ENCODE measurements around the gene CYP2W1.
"Not testable (repeated sequence)": the region's sequence is repeated elsewhere in the genome, so short reads cannot be mapped to it uniquely, and the experiment has no call there.

The CYP2W1 gene

GRCh38 chr7:1029637-1030443 lies 46.9 kb downstream of the CYP2W1 start:
- DNase-seq = no peak

- DNase-seq = no peak
Measured at GRCh38 chr7:1030444-1031070, 47.6 kb downstream of the CYP2W1 start.

GRCh38 chr7:1031716-1032455 lies 48.9 kb downstream of the CYP2W1 start:
- no peak for DNase-seq

GRCh38 chr7:1032536-1033181 lies 49.7 kb downstream of the CYP2W1 start:
- DNase-seq = no peak

DNA sequence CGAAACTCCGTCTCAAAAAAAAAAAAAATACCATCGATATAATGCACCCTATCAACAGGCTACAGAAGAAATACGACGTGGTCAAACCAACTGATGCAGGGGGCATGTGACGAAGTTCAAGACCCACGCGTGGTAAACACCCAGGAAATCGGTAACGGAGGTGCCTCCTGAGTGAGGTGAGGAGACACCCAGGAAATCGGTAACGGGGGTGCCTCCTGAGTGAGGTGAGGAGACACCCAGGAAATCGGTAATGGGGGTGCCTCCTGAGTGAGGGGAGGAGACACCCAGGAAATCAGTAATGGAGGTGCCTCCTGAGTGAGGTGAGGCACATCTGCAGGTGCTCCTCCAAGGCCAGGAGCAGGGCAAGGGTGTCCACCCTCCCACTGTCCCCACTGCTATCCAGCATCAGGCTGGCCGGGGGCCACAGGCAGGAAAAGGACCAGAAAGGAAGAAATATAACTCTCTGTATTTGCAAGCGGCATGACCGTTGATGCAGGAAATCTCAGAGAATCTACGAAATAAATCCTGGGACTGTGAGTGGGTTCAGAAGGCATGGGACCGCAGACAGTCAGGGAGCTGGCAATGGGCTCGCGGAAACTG lies 50.7 kb downstream of the CYP2W1 start:
- no peak for DNase-seq

- not testable (repeated sequence) for DNase-seq
Measured at GRCh38 chr7:1034769-1035168, 51.8 kb downstream of the CYP2W1 start.

DNA sequence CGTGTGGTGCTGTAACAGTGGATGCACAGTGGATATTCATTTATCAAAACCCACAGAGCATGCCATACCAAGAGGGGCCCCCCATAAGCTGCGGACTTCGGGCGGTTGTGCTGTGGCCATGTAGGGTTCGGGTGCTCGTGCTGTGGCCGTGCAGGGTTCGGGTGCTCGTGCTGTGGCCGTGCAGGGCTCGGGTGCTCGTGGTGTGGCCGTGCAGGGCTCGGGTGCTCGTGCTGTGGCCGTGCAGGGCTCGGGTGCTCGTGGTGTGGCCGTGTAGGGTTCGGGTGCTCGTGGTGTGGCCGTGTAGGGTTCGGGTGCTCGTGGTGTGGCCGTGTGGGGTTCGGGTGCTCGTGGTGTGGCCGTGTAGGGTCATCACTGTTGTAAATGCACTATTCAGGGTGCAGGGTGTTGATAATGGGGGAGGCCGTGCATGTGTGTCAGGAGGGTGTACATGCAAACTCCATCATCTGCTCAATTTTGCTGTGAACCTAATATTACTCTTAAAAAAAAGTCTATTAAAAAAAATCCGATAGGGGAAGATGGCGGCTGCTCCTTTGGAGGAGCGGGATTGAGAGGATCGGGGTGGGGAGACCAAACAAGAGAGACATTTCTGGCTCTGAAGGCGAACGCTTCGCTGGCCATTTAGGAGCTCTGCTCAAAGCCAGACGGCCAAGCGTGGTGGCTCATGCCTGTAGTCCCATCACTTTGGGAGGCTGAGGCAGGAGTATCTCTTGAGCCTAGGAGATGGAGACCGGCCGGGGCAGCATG lies 53.4 kb downstream of the CYP2W1 start:
- not testable (repeated sequence) for DNase-seq

All from activated CD4-positive, alpha-beta T cell treated with anti-CD3 and anti-CD28 coated beads, Interleukin-2, amount 50 U/mL, for 4 hours (primary cell).